HG02759 (cell line): ENCODE data around the gene NWD2.
"Not testable (repeated sequence)": the region's sequence is repeated elsewhere in the genome, so short reads cannot be mapped to it uniquely, and the experiment has no call there.

Source experiments
- ATAC-seq: cut with Tn5 transposase; IDR thresholded peaks from one replicate; pipeline ENCODE4 v1.9.1; 2021; ENCODE audit warnings: mild to moderate bottlenecking, moderate library complexity; ENCODE audit not compliant: unreplicated experiment

The NWD2 gene

GRCh38 chr4:37489697-37490096 lies 245.2 kb downstream of the NWD2 start:
- ATAC-seq = no peak

- ATAC-seq = no peak
Observed at GRCh38 chr4:37490391-37491347, 246.1 kb downstream of the NWD2 start.

- not testable (repeated sequence) for ATAC-seq
Observed at GRCh38 chr4:37495353-37495752, 250.8 kb downstream of the NWD2 start.
